ENCODE results near the gene IL17B. TPM values are rescaled to one million over a fixed set of nuclear protein-coding genes. Genes with fewer than 3 reads are reported as not detected.

The IL17B gene
- total and polyA plus RNA-seq, 2 of the 8 experiments (the other 6 are each of a cell fraction or from before 2014, with no cell fraction given), result 0.18 TPM; not detected in 1

DNA sequence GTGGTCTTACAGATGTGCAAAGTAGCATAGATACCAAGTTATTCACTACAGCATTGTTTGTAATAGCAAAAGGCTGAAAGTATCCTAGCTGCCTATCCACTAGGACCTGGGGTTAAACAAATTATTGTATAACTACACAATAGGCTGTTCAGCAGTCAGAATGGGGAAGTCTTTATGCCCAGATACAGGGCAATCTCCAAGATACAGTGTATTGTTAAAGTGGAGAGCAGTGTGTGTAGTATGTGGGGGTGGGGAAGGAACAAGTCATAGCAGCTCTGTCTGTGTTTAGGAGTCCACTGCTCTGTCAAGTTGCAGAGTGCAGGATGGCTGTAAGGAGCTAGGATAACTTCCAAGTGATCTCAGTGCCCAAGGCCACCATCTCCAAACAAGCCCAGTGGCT is 15.7 kb downstream of the IL17B start:
- ChIA-PET POLR2A (ENCODE audit: partially characterized antibody) (interaction anchor here (1.6 kb wide), 1 partner anchor 13 kb away, joined by 5 read pairs; no protein-coding TSS in a partner anchor), CTCF (ENCODE audit: partially characterized antibody) (interaction anchor here (1.1 to 46.1 kb wide), 6 partner anchors 9 to 98 kb away, joined by 3 to 1310 read pairs (median 4); no protein-coding TSS in a partner anchor)
- H2BK12ac ChIP-seq (ENCODE audit: low read depth, low read length), result no peak overlapping the region
- DNase-seq (ENCODE audit: low read depth in 1 of 2, low spot score in 2 of 2) (no peak), FAIRE-seq (no peak)
- H3K79me2 ChIP-seq (ENCODE audit: control insufficient read depth in 1 of 2, insufficient read depth in 2 of 2, low read length in 2 of 2), result 0 out of 4 replicates have a peak, but pooled peaks cover 0 to 5% of the 10 kb centered on the region in 2 experiments
- H3K27ac ChIP-seq (ENCODE audit: low read depth, low read length), result no peak overlapping the region
- no peak overlapping the region for H2BK20ac ChIP-seq (ENCODE audit: low read length)
- no peaks in the 10 kb centered on the region for H3K27me3 ChIP-seq (replicated peaks in 1 of 4; ENCODE audit: control insufficient read depth in 3 of 4, extremely low read depth in 1 of 4, insufficient read depth in 3 of 4, low read length in 3 of 4)
- H3K79me1 ChIP-seq (ENCODE audit: low read depth, low read length), result peaks cover 8% of the 10 kb centered on the region
- no peaks in the 10 kb centered on the region; a peak in 1 of 8 replicates for H3K36me3 ChIP-seq (ENCODE audit: control insufficient read depth in 2 of 4, insufficient read depth in 4 of 4, low read length in 3 of 4)
- no peak overlapping the region for H2BK5ac ChIP-seq (ENCODE audit: low read depth, low read length)
- peaks cover 0 to 8% of the 10 kb centered on the region in 2 experiments for H4K20me1 ChIP-seq (replicated peaks in 1 of 2; ENCODE audit: control insufficient read depth in 1 of 2, insufficient read depth in 2 of 2, low read length in 2 of 2)
- no peak overlapping the region for H4K8ac ChIP-seq (ENCODE audit: extremely low read depth, insufficient read depth, low read length)
- H3K4me3 ChIP-seq (ENCODE audit: extremely low read depth in 1 of 4, insufficient read depth in 2 of 4, low read depth in 3 of 4, low read length in 4 of 4), result no peak overlapping the region
- no peak overlapping the region for H3K23ac ChIP-seq (ENCODE audit: insufficient read length)
- no peak overlapping the region for H3K18ac ChIP-seq (ENCODE audit: extremely low read depth, low read length)
- H3K9me3 ChIP-seq (ENCODE audit: insufficient read depth in 2 of 2, low read depth in 1 of 2, low read length in 1 of 2), result no peaks in the 10 kb centered on the region
- H3K4me1 ChIP-seq (replicated peaks in 1 of 4; ENCODE audit: control insufficient read depth in 3 of 4, insufficient read depth in 4 of 4, low read length in 3 of 4), result peaks cover 0 to 5% (median 2%) of the 10 kb centered on the region in 4 experiments; a peak in 5 of 7 replicates
- no peak overlapping the region for H2AK5ac ChIP-seq (ENCODE audit: low read depth, low read length)
- peaks cover 4% of the 10 kb centered on the region; the same call in 1 of the 2 replicates for H3K23me2 ChIP-seq (ENCODE audit: low read depth, low read length)
- no peak overlapping the region for H2BK15ac ChIP-seq (ENCODE audit: low read length)
- H2BK120ac ChIP-seq (replicated peaks; ENCODE audit: low read depth, low read length), result no peak overlapping the region
- TF ChIP-seq SIX5 (IDR thresholded peaks at IDR 0.05; ENCODE audit: low read depth, low read length) (no peak), KDM1A (IDR thresholded peaks at IDR 0.05; ENCODE audit: borderline replicate concordance, low read length) (no peak), RAD21 (IDR thresholded peaks at IDR 0.05 in 1 of 2, conservative IDR thresholded peaks at IDR 0.05 in 1 of 2; ENCODE audit: low read depth in 2 of 2, low read length in 2 of 2) (no peak), SP4 (IDR thresholded peaks at IDR 0.05; ENCODE audit: low read length) (no peak), CTBP2 (IDR thresholded peaks at IDR 0.05; ENCODE audit: borderline replicate concordance, insufficient read depth, insufficient read length, low read length) (no peak), TCF12 (IDR thresholded peaks at IDR 0.05; ENCODE audit: low read depth, low read length) (no peak), MAFK (IDR thresholded peaks at IDR 0.05; ENCODE audit: low read depth, low read length) (no peak), POLR2A (IDR thresholded peaks at IDR 0.05; ENCODE audit: control extremely low read depth in 1 of 2, low read depth in 2 of 2, low read length in 2 of 2) (no peak), SP2 (IDR thresholded peaks at IDR 0.05; ENCODE audit: low read length) (no peak), POLR2AphosphoS5 (IDR thresholded peaks at IDR 0.05; ENCODE audit: low read depth, low read length) (no peak)
- H4K91ac ChIP-seq (replicated peaks; ENCODE audit: insufficient read length, low read length), result no peak overlapping the region
- H3K9ac ChIP-seq (replicated peaks in 1 of 4; ENCODE audit: extremely low read depth in 1 of 4, low read depth in 3 of 4, low read length in 3 of 4), result no peak overlapping the region
- no peak overlapping the region for H3K4ac ChIP-seq (replicated peaks; ENCODE audit: insufficient read length, low read depth, low read length)
- H3K56ac ChIP-seq (replicated peaks; ENCODE audit: insufficient read length, low read depth, low read length), result no peak overlapping the region
- no peak overlapping the region for H3K4me2 ChIP-seq (ENCODE audit: insufficient read depth in 1 of 2, low read depth in 2 of 2, low read length in 2 of 2)
- no peak overlapping the region for H2AFZ ChIP-seq (ENCODE audit: low read length)
- no peak overlapping the region for H3K14ac ChIP-seq (ENCODE audit: insufficient read length)
- no peak overlapping the region for H4K5ac ChIP-seq (ENCODE audit: insufficient read length, low read depth, low read length)

Measured in H1 (cell line).